Right lobe of liver (tissue), 6 donors: ENCODE measurements around the gene PIK3C2A. TPM values are rescaled to one million over a fixed set of nuclear protein-coding genes. Genes with fewer than 3 reads are reported as not detected.
A peak's percentile ranks its signal among the peaks of the same experiment; 100 is the strongest.

Experiments used
- ATAC-seq, 4 donors: fragments of 200-7000 bp; cut with Tn5 transposase; one replicate each; pipeline ENCODE4 v1.9.1; 2020; ENCODE audit warnings: mild to moderate bottlenecking in 4 of 4, moderate library complexity in 4 of 4
- DNase-seq, 3 donors: peaks; one replicate each; pipeline ENCODE4 v3.0.0-alpha.2; 2020
- H3K27ac ChIP-seq, 3 donors: fragments of 200-600 bp; one replicate each; pipeline ENCODE4 v1.8.0; 2022
- H3K27me3 ChIP-seq, 2 donors: fragments of 200-600 bp; one replicate each; pipeline ENCODE4 v1.8.0; 2022
- H3K36me3 ChIP-seq, 4 donors: fragments of 200-600 bp; sonication (generic) in 1 of 4; one replicate each; pipeline versions ENCODE4 v1.5.1 to v1.8.0; 2017 to 2022; ENCODE audit warnings: control low read depth in 1 of 4
- H3K4me1 ChIP-seq, 4 donors: fragments of 200-600 bp; sonication (generic) in 1 of 4; one replicate each; pipeline versions ENCODE4 v1.5.1 to v1.8.0; 2017 to 2022; ENCODE audit warnings: control low read depth in 1 of 4
- H3K4me3 ChIP-seq, 3 donors: fragments of 200-600 bp; one replicate each; pipeline ENCODE4 v1.8.0; 2022
- H3K9me3 ChIP-seq, 4 donors: fragments of 200-600 bp; sonication (generic) in 1 of 4; one replicate each; pipeline versions ENCODE4 v1.5.1 to v1.8.0; 2017 to 2022; ENCODE audit warnings: control low read depth in 1 of 4
- POLR2A ChIP-seq: fragments of 450-650 bp; IDR thresholded peaks from one replicate; pipeline ENCODE4 v1.6.1; 2017; ENCODE audit warnings: antibody characterized with exemption, mild to moderate bottlenecking
- WGBS: methylation state at CpG from one replicate; pipeline ENCODE4 v1.1.6; 2018; ENCODE audit warnings: low coverage, low lambda C conversion rate; ENCODE audit not compliant: insufficient coverage; ENCODE audit errors: missing lambda C conversion rate; 5-methylcytosine and 5-hydroxymethylcytosine counted together
- intact Hi-C, 2 donors: fragments of 100-400 bp; cut with DNase I; formaldehyde crosslinking; loops; one replicate each; pipeline versions ENCODE4 v1.11.2 to v1.14.1; 2022
- total RNA-seq, 6 experiments: library from RNA; depleted of rRNA in 2 of 6; stranded (reverse); fragments of >200 nt in 2 of 6; fragmentation: NEBNext Ultra II Directional in 3 of 6; extraction: Animal tissue kit (Norgen Biotek cat#: 25700) in 3 of 6; gene quantifications; one replicate each; pipeline versions ENCODE4 v1.1.0 to v1.2.4, GENCODE V29; 2016 to 2023
- TF ChIP-seq, protein P1 (sequence below), 4 donors: fragments of 200-600 bp in 3 of 4; fragments of 450-650 bp in 1 of 4; IDR thresholded peaks; one replicate each; pipeline versions ENCODE4 v1.5.1 to v1.8.0; 2016 to 2022; ENCODE audit warnings: antibody characterized with exemption in 4 of 4, mild to moderate bottlenecking in 2 of 4
- donor health status: DM: no; HTN: yes; CAD: no.
- donor health status: DM: no; HTN: no; CAD: no.
- donor health status: DM: no; HTN: no; CAD: no.
- donor health status: DM: no; HTN: yes; CAD: no.
- donor health status: DM: no; HTN: yes; CAD: no.

The PIK3C2A gene
- total RNA-seq, 6 experiments from 2014 or later: 20.3 to 36.4 (median 28.1) TPM

DNA sequence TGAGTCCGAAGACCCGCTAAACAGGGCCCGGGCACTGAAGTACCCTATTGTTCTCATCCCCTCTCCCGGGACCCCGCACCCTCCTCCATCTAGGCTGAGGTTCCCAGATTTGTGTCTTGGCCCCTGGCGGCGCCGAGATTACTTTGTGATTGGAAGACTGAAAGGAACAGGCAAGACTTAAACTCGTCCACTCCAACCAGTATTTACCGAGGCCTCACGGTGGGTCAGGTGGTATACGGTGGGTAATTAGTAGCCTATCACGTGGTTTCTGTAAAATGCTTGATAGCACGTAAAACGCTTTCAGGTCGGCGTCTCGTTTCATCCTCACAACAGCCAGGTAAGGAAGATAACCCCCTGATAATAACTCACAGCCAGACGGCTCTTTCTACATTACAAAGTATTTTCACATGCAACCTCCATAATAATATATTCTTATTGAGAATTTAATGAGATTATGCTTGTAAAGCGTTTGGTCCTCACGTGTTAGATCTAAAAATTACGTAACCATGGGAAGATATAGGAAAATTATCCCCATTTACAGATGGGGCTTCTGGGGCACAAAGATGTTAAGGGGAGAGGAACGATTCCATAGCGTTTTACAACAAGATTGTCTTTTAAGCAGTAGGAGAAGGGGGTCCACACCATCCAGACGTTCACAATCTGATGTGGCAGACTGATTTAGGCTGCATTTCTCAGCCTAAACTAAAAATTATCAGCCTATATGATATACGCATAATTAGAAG is 642 bp upstream of the PIK3C2A start:
- 4% methylated on average over 20 of the region's 26 CpGs for WGBS
- ATAC-seq (peak; percentile 57 to 65 (median 58)), DNase-seq (no peak)
- Histone ChIP-seq H3K36me3 (no peaks in the 10 kb centered on the region), H3K27me3 (no peaks in the 10 kb centered on the region), H3K9me3 (no peaks in the 10 kb centered on the region), H3K4me1 (peaks cover 0 to 10% (median 2%) of the 10 kb centered on the region in 4 donors), H3K4me3 (peak overlapping the region; percentile 90 to 96 (median 94)), H3K27ac (peak overlapping the region; percentile 93 to 97 (median 95))
- TF ChIP-seq, protein P1, sequence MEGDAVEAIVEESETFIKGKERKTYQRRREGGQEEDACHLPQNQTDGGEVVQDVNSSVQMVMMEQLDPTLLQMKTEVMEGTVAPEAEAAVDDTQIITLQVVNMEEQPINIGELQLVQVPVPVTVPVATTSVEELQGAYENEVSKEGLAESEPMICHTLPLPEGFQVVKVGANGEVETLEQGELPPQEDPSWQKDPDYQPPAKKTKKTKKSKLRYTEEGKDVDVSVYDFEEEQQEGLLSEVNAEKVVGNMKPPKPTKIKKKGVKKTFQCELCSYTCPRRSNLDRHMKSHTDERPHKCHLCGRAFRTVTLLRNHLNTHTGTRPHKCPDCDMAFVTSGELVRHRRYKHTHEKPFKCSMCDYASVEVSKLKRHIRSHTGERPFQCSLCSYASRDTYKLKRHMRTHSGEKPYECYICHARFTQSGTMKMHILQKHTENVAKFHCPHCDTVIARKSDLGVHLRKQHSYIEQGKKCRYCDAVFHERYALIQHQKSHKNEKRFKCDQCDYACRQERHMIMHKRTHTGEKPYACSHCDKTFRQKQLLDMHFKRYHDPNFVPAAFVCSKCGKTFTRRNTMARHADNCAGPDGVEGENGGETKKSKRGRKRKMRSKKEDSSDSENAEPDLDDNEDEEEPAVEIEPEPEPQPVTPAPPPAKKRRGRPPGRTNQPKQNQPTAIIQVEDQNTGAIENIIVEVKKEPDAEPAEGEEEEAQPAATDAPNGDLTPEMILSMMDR (IDR thresholded peaks at IDR 0.05): no peak
- no peak for TF ChIP-seq POLR2A
- intact Hi-C loops: no loop called here

DNA sequence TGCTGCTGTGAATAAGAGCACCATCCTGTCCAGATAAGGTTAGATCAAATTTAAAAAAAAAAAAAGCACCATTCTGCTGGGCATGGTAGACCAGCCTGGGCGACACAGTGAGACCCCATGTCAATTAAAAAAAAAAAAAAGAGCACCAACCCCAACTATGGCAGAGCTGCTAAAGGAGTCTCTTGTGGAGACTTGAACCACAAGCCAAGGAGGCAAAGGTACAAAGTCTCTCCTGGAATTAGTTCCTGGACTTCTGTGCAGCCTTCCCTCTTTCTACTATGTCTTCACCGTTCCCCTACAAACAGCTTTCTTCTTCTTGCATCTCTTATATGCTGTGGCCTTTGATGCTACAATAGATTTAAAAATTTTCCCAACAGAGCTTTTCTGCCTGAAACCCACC is 1.3 kb downstream of the PIK3C2A start:
- Histone ChIP-seq H3K27ac (no peak overlapping the region), H3K9me3 (no peaks in the 10 kb centered on the region), H3K4me3 (peak overlapping the region; percentile 90 to 96 (median 94)), H3K27me3 (no peaks in the 10 kb centered on the region), H3K4me1 (peaks cover 0 to 10% (median 2%) of the 10 kb centered on the region in 4 donors), H3K36me3 (peaks cover 0 to 5% (median 0%) of the 10 kb centered on the region in 4 donors)
- no peak for TF ChIP-seq POLR2A
- TF ChIP-seq, protein P1 (IDR thresholded peaks at IDR 0.05): no peak
- ATAC-seq: no peak
- DNase-seq: no peak
- 61% methylated on average over 2 of the region's 2 CpGs for WGBS
- intact Hi-C loops: no loop called here

DNA sequence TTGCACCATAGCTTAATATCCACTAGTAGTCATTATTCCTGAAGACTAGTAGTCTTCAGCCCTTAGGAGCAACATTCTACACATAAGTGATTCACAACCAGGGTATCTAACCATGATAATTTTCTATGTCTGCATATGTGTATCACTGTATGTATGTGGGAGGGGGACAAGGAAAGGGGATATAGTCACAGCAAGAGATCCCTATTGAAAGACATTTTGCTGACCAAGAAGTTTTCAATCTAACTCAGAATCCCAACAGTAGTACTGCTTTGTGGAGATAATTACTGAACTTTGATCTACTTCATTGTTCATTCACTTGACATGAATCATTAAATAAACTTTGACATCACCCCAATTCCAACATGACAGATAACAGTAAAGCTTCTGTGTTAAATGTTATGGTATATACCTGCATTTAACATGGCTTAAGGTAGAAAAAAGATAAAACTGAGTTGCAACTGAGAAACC is 10.3 kb downstream of the PIK3C2A start:
- ATAC-seq: peak; percentile 47 to 96 (median 66)
- intact Hi-C loops: no loop called here
- Histone ChIP-seq H3K36me3 (peaks cover 0 to 10% (median 2%) of the 10 kb centered on the region in 4 donors), H3K4me3 (no peak overlapping the region), H3K27ac (no peak overlapping the region), H3K27me3 (no peaks in the 10 kb centered on the region), H3K4me1 (peaks cover 0 to 6% (median 2%) of the 10 kb centered on the region in 4 donors), H3K9me3 (no peaks in the 10 kb centered on the region)
- TF ChIP-seq, protein P1 (IDR thresholded peaks at IDR 0.05): no peak
- no peak for TF ChIP-seq POLR2A
- no peak for DNase-seq

DNA sequence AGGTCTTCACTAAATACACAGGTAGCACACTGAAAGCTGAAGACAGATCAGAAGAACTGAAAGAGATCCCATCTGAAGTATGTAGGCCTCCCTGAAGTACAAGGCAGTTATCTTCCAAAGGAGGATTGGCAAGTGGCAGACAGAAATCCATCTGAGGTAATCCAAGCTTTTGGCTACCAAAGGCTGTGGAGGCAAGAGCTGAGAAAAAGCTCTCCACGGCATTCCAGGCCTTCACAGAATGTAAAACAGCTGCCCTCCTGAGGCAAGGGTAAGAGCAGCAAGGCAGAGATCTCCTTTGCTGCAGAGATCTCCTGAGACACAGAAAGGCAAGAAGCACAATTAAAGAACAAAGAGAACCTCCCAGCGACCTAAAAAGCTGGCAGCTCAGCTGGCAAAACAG is 19.1 kb downstream of the PIK3C2A start:
- Histone ChIP-seq H3K4me3 (no peak overlapping the region), H3K36me3 (peaks cover 0 to 4% (median under 1%) of the 10 kb centered on the region in 4 donors), H3K27ac (no peak overlapping the region), H3K4me1 (no peaks in the 10 kb centered on the region), H3K27me3 (no peaks in the 10 kb centered on the region), H3K9me3 (no peaks in the 10 kb centered on the region)
- intact Hi-C loops: no loop called here
- DNase-seq (no peak), ATAC-seq (no peak)
- TF ChIP-seq POLR2A: no peak
- TF ChIP-seq, protein P1 (IDR thresholded peaks at IDR 0.05): no peak
- WGBS: 80% methylated on average over 1 of the region's 2 CpGs
